ENCODE data around the gene ZNF783.
"Not testable (repeated sequence)": the region's sequence is repeated elsewhere in the genome, so short reads cannot be mapped to it uniquely, and the experiment has no call there.

ZNF783 gene

GRCh38 chr7:149321978-149322541 is 60.1 kb downstream of the ZNF783 start:
- no peak for TF ChIP-seq ZNF274 (IDR thresholded peaks at IDR 0.05; ENCODE audit: low read depth, low read length)
- no peak for TF ChIP-seq YY1 (IDR thresholded peaks at IDR 0.05; ENCODE audit: insufficient read depth, insufficient read length)
- TF ChIP-seq SUZ12 (IDR thresholded peaks at IDR 0.05; ENCODE audit: extremely low read depth, insufficient read depth, insufficient read length) = no peak
- Histone ChIP-seq H3K9me3 (ENCODE audit: insufficient read depth, low read length) (peaks cover 27% of the 10 kb centered on the region), H3K9ac (ENCODE audit: insufficient read length, low read depth) (no peak overlapping the region), H3K4me1 (ENCODE audit: insufficient read depth, insufficient read length) (no peaks in the 10 kb centered on the region), H3K36me3 (ENCODE audit: insufficient read depth, insufficient read length, low read length) (no peaks in the 10 kb centered on the region), H3K4me3 (ENCODE audit: insufficient read length, low read depth) (no peak overlapping the region), H3K27me3 (ENCODE audit: insufficient read depth, insufficient read length) (no peaks in the 10 kb centered on the region)
- DNase-seq (ENCODE audit: low read depth, low spot score) = no peak

- TF ChIP-seq ZNF274 (IDR thresholded peaks at IDR 0.05; ENCODE audit: low read depth, low read length) (no peak), YY1 (IDR thresholded peaks at IDR 0.05; ENCODE audit: insufficient read depth, insufficient read length) (no peak), SUZ12 (IDR thresholded peaks at IDR 0.05; ENCODE audit: extremely low read depth, insufficient read depth, insufficient read length) (no peak)
- no peaks in the 10 kb centered on the region for H3K27me3 ChIP-seq (ENCODE audit: insufficient read depth, insufficient read length)
- no peak overlapping the region for H3K4me3 ChIP-seq (ENCODE audit: insufficient read length, low read depth)
- H3K4me1 ChIP-seq (ENCODE audit: insufficient read depth, insufficient read length) = no peaks in the 10 kb centered on the region
- DNase-seq (ENCODE audit: low read depth, low spot score) = no peak
- peaks cover 24% of the 10 kb centered on the region for H3K9me3 ChIP-seq (ENCODE audit: insufficient read depth, low read length)
- no peaks in the 10 kb centered on the region for H3K36me3 ChIP-seq (ENCODE audit: insufficient read depth, insufficient read length, low read length)
- H3K9ac ChIP-seq (ENCODE audit: insufficient read length, low read depth) = no peak overlapping the region
These were observed 60.7 kb downstream of the ZNF783 start for GRCh38 chr7:149322737-149323136.

- TF ChIP-seq SUZ12 (IDR thresholded peaks at IDR 0.05; ENCODE audit: extremely low read depth, insufficient read depth, insufficient read length) (no peak), YY1 (IDR thresholded peaks at IDR 0.05; ENCODE audit: insufficient read depth, insufficient read length) (no peak), ZNF274 (IDR thresholded peaks at IDR 0.05; ENCODE audit: low read depth, low read length) (no peak)
- Histone ChIP-seq H3K36me3 (ENCODE audit: insufficient read depth, insufficient read length, low read length) (no peaks in the 10 kb centered on the region), H3K4me3 (ENCODE audit: insufficient read length, low read depth) (no peak overlapping the region), H3K27me3 (ENCODE audit: insufficient read depth, insufficient read length) (no peaks in the 10 kb centered on the region), H3K9me3 (ENCODE audit: insufficient read depth, low read length) (peaks cover 24% of the 10 kb centered on the region), H3K9ac (ENCODE audit: insufficient read length, low read depth) (no peak overlapping the region), H3K4me1 (ENCODE audit: insufficient read depth, insufficient read length) (no peaks in the 10 kb centered on the region)
- DNase-seq (ENCODE audit: low read depth, low spot score) = no peak
These were observed 63.3 kb downstream of the ZNF783 start for GRCh38 chr7:149325248-149325647.

- no peaks in the 10 kb centered on the region for H3K27me3 ChIP-seq (ENCODE audit: insufficient read depth, insufficient read length)
- TF ChIP-seq SUZ12 (IDR thresholded peaks at IDR 0.05; ENCODE audit: extremely low read depth, insufficient read depth, insufficient read length) (no peak), YY1 (IDR thresholded peaks at IDR 0.05; ENCODE audit: insufficient read depth, insufficient read length) (no peak), ZNF274 (IDR thresholded peaks at IDR 0.05; ENCODE audit: low read depth, low read length) (no peak)
- peaks cover 31% of the 10 kb centered on the region for H3K9me3 ChIP-seq (ENCODE audit: insufficient read depth, low read length)
- H3K4me1 ChIP-seq (ENCODE audit: insufficient read depth, insufficient read length) = no peaks in the 10 kb centered on the region
- no peak overlapping the region for H3K9ac ChIP-seq (ENCODE audit: insufficient read length, low read depth)
- no peak overlapping the region for H3K4me3 ChIP-seq (ENCODE audit: insufficient read length, low read depth)
- H3K36me3 ChIP-seq (ENCODE audit: insufficient read depth, insufficient read length, low read length) = no peaks in the 10 kb centered on the region
- DNase-seq (ENCODE audit: low read depth, low spot score) = no peak
These were observed 67.3 kb downstream of the ZNF783 start for GRCh38 chr7:149329265-149329664.

GRCh38 chr7:149329766-149330334 is 67.9 kb downstream of the ZNF783 start:
- TF ChIP-seq YY1 (IDR thresholded peaks at IDR 0.05; ENCODE audit: insufficient read depth, insufficient read length) (no peak), SUZ12 (IDR thresholded peaks at IDR 0.05; ENCODE audit: extremely low read depth, insufficient read depth, insufficient read length) (no peak), ZNF274 (IDR thresholded peaks at IDR 0.05; ENCODE audit: low read depth, low read length) (no peak)
- no peak overlapping the region for H3K4me3 ChIP-seq (ENCODE audit: insufficient read length, low read depth)
- DNase-seq (ENCODE audit: low read depth, low spot score) = no peak
- no peak overlapping the region for H3K9ac ChIP-seq (ENCODE audit: insufficient read length, low read depth)
- no peaks in the 10 kb centered on the region for H3K27me3 ChIP-seq (ENCODE audit: insufficient read depth, insufficient read length)
- H3K36me3 ChIP-seq (ENCODE audit: insufficient read depth, insufficient read length, low read length) = no peaks in the 10 kb centered on the region
- H3K4me1 ChIP-seq (ENCODE audit: insufficient read depth, insufficient read length) = no peaks in the 10 kb centered on the region
- H3K9me3 ChIP-seq (ENCODE audit: insufficient read depth, low read length) = peaks cover 25% of the 10 kb centered on the region

GRCh38 chr7:149330914-149331567 is 69.0 kb downstream of the ZNF783 start:
- TF ChIP-seq ZNF274 (IDR thresholded peaks at IDR 0.05; ENCODE audit: low read depth, low read length) (no peak), SUZ12 (IDR thresholded peaks at IDR 0.05; ENCODE audit: extremely low read depth, insufficient read depth, insufficient read length) (no peak), YY1 (IDR thresholded peaks at IDR 0.05; ENCODE audit: insufficient read depth, insufficient read length) (no peak)
- Histone ChIP-seq H3K4me3 (ENCODE audit: insufficient read length, low read depth) (no peak overlapping the region), H3K36me3 (ENCODE audit: insufficient read depth, insufficient read length, low read length) (no peaks in the 10 kb centered on the region), H3K27me3 (ENCODE audit: insufficient read depth, insufficient read length) (no peaks in the 10 kb centered on the region), H3K9me3 (ENCODE audit: insufficient read depth, low read length) (peaks cover 13% of the 10 kb centered on the region; the same call in 1 of the 2 replicates), H3K4me1 (ENCODE audit: insufficient read depth, insufficient read length) (no peaks in the 10 kb centered on the region), H3K9ac (ENCODE audit: insufficient read length, low read depth) (no peak overlapping the region)
- DNase-seq (ENCODE audit: low read depth, low spot score) = no peak

GRCh38 chr7:149332602-149333320 is 70.8 kb downstream of the ZNF783 start:
- H3K4me3 ChIP-seq (ENCODE audit: insufficient read length, low read depth); H3K9me3 ChIP-seq (ENCODE audit: insufficient read depth, low read length); H3K9ac ChIP-seq (ENCODE audit: insufficient read length, low read depth); H3K27me3 ChIP-seq (ENCODE audit: insufficient read depth, insufficient read length); H3K4me1 ChIP-seq (ENCODE audit: insufficient read depth, insufficient read length); DNase-seq (ENCODE audit: low read depth, low spot score); H3K36me3 ChIP-seq (ENCODE audit: insufficient read depth, insufficient read length, low read length): not testable (repeated sequence)
